Measurements from ENCODE around the gene CARNS1.

DNA sequence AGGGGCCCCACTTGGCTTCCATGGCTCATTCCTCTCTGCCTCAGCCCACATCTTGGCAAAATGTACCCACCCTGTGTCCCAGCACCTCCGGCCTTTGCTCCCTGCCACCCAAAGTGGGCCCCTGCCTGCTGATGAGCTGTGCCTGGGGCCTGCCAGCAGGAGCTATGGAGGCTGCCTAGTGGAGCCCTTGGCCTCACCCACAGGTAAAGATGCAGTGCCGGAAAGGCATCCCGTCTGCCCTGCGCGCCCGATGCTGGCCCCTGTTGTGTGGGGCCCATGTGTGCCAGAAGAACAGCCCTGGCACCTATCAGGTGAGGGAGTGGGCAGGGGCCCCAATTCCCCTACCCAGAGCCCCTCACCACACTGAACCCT, 10.3 kb upstream of the CARNS1 start:
- TF ChIP-seq FOXK2 (IDR thresholded peaks at IDR 0.05): no peak
- TF ChIP-seq SMC3 (IDR thresholded peaks at IDR 0.05; ENCODE audit: borderline replicate concordance, low read length): no peak
- TF ChIP-seq ZBTB11 (CRISPR knock-in tag; IDR thresholded peaks at IDR 0.05): no peak
- no peak for TF ChIP-seq SUZ12 (IDR thresholded peaks at IDR 0.05; ENCODE audit: unreplicated experiment)
- TF ChIP-seq, protein P1, sequence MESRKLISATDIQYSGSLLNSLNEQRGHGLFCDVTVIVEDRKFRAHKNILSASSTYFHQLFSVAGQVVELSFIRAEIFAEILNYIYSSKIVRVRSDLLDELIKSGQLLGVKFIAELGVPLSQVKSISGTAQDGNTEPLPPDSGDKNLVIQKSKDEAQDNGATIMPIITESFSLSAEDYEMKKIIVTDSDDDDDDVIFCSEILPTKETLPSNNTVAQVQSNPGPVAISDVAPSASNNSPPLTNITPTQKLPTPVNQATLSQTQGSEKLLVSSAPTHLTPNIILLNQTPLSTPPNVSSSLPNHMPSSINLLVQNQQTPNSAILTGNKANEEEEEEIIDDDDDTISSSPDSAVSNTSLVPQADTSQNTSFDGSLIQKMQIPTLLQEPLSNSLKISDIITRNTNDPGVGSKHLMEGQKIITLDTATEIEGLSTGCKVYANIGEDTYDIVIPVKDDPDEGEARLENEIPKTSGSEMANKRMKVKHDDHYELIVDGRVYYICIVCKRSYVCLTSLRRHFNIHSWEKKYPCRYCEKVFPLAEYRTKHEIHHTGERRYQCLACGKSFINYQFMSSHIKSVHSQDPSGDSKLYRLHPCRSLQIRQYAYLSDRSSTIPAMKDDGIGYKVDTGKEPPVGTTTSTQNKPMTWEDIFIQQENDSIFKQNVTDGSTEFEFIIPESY (IDR thresholded peaks at IDR 0.05): no peak
- TF ChIP-seq POLR2A (IDR thresholded peaks at IDR 0.05; ENCODE audit: low read depth, low read length): no peak
